NCI-H1048 (cell line): ENCODE measurements around the gene ULK4.
A peak's percentile ranks its signal among the peaks of the same experiment; 100 is the strongest.
"Not testable (repeated sequence)": the region's sequence is repeated elsewhere in the genome, so short reads cannot be mapped to it uniquely, and the experiment has no call there.

ENCODE experiments used
- DNase-seq: peaks from one replicate; lab custom pipeline; 2025; lab: John Stamatoyannopoulos, UW

ULK4 gene

GRCh38 chr3:41960826-41961750 lies 815 bp downstream of the ULK4 start:
- no peak for DNase-seq

- no peak for DNase-seq
Measured at GRCh38 chr3:41956574-41956973, 5.3 kb downstream of the ULK4 start.

- no peak for DNase-seq
Measured at GRCh38 chr3:41955192-41955591, 6.7 kb downstream of the ULK4 start.

- DNase-seq, result no peak
Measured at GRCh38 chr3:41943311-41943843, 18.5 kb downstream of the ULK4 start.

- no peak for DNase-seq
Measured at GRCh38 chr3:41940393-41940792, 21.5 kb downstream of the ULK4 start.

- DNase-seq, result no peak
Measured at GRCh38 chr3:41936384-41936783, 25.5 kb downstream of the ULK4 start.

- DNase-seq, result no peak
Measured at GRCh38 chr3:41933154-41933676, 28.7 kb downstream of the ULK4 start.

- DNase-seq, result no peak
Measured at GRCh38 chr3:41932464-41932863, 29.4 kb downstream of the ULK4 start.

- no peak for DNase-seq
Measured at GRCh38 chr3:41920406-41920965, 41.4 kb downstream of the ULK4 start.

- DNase-seq, result no peak
Measured at GRCh38 chr3:41915353-41915752, 46.5 kb downstream of the ULK4 start.

- DNase-seq, result no peak
Measured at GRCh38 chr3:41912280-41912679, 49.6 kb downstream of the ULK4 start.

- no peak for DNase-seq
Measured at GRCh38 chr3:41907330-41908073, 54.4 kb downstream of the ULK4 start.

GRCh38 chr3:41900265-41900664 lies 61.6 kb downstream of the ULK4 start:
- no peak for DNase-seq

GRCh38 chr3:41898631-41899030 lies 63.3 kb downstream of the ULK4 start:
- no peak for DNase-seq

- DNase-seq, result no peak
Measured at GRCh38 chr3:41893977-41894376, 67.9 kb downstream of the ULK4 start.

- DNase-seq, result no peak
Measured at GRCh38 chr3:41888368-41889076, 73.4 kb downstream of the ULK4 start.

GRCh38 chr3:41882956-41883355 lies 78.9 kb downstream of the ULK4 start:
- DNase-seq, result no peak

- DNase-seq, result peak; percentile 5
Measured at GRCh38 chr3:41881233-41881821, 80.6 kb downstream of the ULK4 start.

GRCh38 chr3:41880387-41880786 lies 81.5 kb downstream of the ULK4 start:
- no peak for DNase-seq

GRCh38 chr3:41877741-41878140 lies 84.2 kb downstream of the ULK4 start:
- not testable (repeated sequence) for DNase-seq

- no peak for DNase-seq
Measured at GRCh38 chr3:41874022-41874421, 87.9 kb downstream of the ULK4 start.
